Amniotic epithelial cell (primary cell): ENCODE results near the gene PLPPR3.

Experiments used
- DNase-seq: peaks from one replicate; pipeline ENCODE4 v3.0.0-alpha.2; 2010; ENCODE audit warnings: low read depth

PLPPR3 gene, protein sequence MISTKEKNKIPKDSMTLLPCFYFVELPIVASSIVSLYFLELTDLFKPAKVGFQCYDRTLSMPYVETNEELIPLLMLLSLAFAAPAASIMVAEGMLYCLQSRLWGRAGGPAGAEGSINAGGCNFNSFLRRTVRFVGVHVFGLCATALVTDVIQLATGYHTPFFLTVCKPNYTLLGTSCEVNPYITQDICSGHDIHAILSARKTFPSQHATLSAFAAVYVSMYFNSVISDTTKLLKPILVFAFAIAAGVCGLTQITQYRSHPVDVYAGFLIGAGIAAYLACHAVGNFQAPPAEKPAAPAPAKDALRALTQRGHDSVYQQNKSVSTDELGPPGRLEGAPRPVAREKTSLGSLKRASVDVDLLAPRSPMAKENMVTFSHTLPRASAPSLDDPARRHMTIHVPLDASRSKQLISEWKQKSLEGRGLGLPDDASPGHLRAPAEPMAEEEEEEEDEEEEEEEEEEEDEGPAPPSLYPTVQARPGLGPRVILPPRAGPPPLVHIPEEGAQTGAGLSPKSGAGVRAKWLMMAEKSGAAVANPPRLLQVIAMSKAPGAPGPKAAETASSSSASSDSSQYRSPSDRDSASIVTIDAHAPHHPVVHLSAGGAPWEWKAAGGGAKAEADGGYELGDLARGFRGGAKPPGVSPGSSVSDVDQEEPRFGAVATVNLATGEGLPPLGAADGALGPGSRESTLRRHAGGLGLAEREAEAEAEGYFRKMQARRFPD

DNA sequence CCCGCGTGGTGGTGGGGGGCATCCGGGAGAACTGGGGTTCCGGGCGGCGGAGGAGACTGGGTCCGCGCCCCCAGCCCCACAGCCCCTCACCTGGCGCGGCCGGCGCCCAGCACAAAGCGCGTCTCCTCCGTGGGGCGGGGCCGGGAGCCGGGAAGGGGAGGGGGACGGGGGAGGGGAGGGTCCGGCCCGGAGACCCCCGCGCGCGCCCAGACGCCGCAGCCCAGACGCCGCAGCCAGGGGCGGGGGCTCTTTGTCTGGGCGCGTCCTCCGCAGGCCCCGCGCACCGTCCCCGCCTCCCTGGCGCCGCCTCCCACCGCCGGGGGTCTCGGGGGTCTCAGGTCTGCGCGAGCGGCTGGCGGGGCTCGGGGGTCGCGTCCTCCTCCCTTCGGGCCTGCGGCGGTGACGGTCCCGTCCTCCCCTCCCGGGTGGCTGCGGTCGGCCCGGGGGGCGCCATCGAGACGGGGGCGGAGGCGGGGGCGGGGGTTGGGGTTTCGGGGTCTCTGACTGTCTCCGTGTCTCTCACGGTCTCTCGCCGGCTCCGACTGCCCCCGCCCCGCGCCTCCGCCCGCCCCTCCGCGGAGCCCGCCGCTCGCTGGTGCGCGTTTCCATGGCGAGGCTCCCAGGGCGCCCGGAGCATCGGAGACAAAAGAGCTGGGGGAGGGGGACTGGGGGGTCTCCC is at the start of gene PLPPR3:
TSS of gene PLPPR3 (minus strand) at position 131 of the 679 bp plus-strand sequence. CDS start 396 bp downstream, outside the sequence.
- no peak for DNase-seq

DNA sequence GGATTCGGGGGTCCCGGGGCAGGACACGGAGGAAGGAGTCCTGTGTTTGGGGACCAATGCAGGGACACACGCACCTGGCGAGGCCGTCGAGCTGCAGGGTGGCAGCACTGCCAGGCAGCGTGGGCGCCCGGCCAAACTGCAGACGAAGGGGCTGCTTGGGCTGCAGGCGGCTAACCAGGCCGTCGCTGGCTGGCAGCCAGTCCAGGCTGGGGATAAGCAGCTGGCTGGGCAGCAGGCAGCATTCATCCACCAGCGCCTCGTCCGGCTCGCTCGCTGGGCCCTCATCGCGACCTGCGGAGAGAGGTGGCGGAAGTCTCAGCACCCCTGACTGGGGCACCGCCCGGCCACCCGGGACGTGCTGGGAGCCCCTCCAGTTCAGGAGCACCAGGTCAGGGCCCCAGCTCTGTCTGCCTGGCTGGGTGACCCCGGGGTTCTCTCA is 49.2 kb upstream of the PLPPR3 start:
- DNase-seq = no peak

DNA sequence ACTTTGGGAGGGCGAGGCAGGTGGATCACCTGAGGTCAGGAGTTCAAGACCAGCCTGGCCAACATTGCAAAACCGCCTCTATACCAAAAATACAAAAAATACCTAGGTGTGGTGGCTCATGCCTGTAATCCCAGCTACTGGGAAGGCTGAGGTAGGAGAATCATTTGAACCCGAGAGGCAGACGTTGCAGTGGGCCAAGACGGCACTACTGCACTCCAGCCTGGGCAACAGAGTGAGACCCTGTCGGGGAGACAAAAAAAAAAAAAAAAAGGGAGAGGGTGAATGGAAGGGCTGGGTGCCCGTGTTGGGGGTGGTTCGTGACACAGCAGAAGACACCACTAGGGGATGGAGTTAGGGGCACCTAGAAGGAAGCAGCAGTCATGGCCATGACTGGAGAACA is 48.6 kb upstream of the PLPPR3 start:
- no peak for DNase-seq

DNA sequence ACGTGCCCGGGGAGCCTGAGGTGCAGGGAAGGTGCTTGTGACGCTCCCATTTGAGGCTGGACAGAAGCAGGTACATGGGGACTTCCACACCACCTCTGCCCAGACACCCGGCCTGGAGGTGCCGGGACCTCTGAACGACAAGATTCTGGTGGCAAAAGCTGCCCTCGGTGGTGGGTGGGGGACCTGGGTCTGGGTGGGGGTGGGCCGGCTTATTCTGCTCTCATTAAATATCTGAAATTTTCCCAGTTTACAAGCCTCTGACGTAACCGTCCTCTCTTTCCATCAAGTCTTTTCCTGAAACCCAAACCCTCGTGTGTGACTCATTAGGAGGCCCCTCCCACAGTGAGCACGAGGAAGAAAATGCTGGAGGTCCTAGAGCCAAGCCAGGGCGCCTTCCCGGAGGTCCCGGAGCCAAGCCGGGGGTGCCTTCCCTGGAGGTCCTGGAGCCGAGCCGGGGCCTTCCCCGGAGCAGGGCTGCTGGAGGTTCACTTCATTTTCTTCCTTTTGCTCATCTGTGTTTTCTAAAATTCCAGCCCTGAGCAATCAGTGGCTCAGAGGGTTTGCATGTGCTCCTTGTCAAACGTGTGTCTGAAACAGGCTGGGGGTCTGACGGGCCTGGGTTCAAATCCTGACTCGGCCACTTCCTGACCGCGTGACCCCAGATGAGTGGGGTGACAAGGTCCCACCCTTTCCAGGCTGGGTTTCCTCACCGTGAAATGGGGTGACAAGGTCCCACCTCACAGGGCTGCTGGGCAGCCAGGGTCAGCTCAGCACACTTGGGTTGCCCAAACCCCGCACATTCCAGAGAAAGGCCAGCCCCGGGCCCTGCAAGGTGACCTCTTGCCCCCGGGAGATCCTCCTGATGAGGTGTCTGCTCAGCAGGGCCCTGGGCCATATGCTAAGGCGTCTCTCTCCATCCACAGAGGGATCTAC is 47.8 kb upstream of the PLPPR3 start:
- peak; percentile 90 for DNase-seq

DNA sequence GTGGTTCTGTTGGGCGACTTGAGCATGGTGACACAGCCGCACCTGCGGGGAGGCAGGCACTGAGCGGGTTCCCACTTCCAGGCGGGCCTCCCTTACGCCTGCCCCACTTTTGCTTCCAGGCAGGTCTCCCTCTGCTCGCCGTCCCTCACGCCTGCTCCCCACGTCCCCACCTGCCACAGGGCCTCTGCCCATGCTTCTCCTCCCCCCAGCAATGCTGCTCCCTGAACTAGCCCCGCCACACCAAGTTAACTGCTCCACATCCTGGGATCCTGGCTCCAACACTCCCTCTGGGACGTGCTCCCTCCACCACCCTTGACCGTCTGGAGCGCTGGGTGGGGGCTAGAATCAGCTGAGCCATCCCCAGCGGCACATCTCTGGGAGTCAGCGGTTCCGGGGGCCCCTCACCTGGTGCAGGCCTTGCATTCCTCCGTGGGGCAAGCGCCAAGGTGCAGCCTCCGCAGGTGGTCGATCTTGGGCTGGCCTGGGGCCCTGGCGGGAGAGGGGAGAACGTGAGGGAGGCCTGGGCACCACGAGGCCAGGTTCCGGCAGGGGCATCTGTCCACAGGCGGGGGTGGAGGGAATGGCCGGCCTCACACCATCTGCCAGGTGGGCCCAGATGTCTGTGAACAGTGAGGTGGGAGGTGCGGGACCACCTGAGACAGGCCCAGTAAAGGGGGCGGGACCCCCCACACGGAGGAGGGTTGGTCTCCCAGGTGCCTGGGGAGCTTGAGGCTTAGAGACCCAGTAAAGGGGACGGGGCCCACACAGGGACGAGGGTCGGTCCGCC is 46.9 kb upstream of the PLPPR3 start:
- DNase-seq = no peak

DNA sequence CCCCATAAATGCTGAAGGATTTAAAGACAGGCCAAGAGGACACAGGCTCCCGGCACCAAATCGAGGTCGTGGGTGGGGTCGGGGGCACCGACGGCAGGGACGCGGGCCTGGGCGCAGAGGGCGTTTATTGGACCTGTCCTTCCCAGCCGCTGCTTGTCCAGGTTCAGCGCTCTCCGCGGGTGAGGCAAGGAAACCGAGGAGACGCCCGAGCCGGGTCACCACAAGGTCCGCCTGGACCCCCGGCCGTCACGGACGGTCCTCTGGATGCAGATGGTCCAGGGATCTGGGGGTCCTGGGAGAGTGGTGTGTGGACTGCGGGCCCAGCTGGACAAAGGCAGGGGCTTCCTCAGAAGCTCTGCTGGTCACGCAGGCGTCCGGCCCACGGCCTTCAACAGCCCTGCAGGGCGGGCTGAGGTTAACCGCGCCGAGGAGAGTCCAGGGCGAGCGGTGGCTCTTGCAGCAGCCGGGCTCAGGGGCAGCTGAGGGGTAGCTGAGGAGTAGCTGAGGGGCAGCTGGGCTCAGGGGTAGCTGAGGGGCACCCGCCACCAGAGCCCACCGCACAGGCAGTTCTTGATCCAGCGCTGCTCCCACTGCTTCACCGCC is 46.2 kb upstream of the PLPPR3 start:
- no peak for DNase-seq

DNA sequence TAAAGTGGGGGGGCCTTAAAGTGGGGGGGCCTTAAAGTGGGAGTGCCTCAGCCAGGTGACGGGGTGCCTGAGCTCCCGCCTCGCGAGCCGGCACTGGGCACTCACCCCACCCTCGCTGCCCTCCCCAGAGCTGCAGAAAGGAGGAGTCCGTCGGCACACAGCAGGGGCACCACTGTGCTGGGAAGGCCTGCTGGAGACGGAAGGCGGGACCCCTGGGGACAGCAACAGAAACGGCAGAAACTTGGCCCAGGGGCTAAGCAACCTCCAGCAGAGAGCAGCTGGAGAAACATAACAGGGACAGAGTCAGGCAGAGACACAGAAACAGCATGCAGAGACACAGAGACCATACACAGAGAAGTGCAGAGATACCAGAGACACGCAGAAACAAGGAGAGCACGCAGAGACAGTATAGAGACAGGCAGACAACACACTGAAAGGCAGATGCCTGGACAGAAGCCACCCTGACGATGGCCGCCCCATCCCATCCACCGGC is 45.6 kb upstream of the PLPPR3 start:
- no peak for DNase-seq

DNA sequence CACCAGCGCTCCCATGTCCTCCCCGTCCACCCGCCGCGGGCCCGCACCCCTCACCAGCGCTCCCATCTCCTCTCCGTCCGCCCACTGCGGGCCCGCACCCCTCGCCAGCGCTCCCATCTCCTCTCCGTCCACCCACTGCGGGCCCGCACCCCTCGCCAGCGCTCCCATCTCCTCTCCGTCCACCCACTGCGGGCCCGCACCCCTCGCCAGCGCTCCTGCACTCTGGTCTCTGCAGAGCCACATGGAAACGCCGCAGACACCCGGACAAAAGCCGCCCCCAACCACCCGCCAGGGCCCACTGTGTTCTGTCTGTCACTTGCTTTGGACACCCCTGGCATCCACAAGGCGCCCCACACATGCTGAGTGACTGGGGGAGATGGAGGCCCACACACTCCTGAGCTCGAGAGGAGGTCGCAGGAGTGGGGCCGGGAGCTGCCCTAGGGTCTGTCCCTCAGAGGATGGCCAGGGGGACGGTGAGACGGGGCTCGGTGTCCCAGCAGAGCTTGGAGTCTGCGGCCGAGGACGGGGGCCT is 45.1 kb upstream of the PLPPR3 start:
- DNase-seq = no peak

DNA sequence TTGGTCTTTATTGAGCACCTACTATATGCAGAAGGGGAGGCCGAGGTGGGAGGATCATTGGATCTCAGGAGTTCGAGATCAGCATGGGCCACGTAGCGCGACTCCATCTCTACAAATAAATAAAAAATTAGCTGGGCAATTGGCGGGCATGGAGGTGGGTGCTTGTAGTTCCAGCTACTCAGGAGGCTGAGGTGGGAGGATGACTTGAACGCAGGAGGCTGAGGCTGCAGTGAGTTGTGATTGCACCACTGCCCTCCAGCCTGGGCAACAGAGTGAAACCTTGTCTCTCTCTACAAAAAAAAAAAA is 41.5 kb upstream of the PLPPR3 start:
- no peak for DNase-seq

DNA sequence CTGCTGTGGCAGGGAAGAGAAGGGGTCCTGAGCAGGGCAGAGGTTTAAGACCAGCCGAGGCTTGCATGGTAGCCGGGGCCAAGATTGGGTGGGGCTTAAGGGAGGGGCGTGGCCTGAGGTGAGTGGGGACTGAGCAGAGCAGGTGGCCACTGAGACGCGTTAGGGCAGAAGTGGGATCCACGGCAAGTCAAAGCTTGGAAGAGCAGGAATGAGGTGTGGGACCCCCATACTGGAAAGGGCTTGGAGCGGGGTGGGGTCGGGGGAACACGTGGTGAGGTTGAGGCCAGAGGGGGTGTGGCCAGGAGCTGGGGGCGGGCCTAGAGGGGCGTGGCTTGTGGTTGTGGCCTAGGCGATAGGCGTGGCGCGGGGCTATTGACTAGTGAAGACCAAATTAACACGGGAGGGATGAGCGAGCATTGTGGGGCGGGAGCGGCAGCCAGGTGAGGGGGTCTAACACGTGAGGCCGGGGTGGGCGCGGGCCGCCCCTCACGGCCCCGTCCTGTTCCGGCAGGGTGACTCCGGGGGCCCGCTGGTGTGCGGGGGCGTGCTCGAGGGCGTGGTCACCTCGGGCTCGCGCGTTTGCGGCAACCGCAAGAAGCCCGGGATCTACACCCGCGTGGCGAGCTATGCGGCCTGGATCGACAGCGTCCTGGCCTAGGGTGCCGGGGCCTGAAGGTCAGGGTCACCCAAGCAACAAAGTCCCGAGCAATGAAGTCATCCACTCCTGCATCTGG is 41.0 kb upstream of the PLPPR3 start:
- DNase-seq = no peak

DNA sequence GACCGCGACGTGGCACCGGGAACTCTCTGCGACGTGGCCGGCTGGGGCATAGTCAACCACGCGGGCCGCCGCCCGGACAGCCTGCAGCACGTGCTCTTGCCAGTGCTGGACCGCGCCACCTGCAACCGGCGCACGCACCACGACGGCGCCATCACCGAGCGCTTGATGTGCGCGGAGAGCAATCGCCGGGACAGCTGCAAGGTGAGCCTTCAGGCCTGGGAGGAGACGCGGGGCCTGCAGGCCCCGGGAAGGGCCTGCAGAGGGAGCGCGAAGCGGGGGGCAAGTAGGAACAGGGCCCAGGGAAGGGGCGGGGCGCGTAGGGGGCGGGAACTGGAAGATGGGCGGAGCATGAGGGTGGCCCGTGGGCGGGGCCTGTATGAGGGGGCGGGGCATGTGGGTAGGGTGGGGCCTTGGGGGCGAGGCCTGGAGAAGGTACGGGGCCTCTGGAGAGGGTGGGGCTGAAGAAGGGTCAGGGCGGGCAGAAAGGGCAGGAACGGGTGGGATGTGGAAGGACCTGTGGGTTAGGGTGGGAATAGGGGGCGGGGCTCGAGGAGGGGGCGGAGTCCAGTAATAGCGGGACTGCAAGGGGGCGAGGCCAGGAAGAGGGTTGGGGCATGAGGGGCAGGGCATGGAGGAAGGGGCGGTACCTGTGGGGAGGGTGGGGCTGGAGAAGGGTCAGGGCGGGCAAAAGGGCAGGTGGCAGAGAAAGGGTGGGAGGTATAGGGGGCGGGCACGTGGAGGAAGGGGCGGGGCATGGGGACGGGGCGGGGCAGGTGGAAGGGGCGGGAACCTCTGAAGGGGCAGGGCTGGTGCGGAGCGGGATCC is 40.2 kb upstream of the PLPPR3 start:
- no peak for DNase-seq

DNA sequence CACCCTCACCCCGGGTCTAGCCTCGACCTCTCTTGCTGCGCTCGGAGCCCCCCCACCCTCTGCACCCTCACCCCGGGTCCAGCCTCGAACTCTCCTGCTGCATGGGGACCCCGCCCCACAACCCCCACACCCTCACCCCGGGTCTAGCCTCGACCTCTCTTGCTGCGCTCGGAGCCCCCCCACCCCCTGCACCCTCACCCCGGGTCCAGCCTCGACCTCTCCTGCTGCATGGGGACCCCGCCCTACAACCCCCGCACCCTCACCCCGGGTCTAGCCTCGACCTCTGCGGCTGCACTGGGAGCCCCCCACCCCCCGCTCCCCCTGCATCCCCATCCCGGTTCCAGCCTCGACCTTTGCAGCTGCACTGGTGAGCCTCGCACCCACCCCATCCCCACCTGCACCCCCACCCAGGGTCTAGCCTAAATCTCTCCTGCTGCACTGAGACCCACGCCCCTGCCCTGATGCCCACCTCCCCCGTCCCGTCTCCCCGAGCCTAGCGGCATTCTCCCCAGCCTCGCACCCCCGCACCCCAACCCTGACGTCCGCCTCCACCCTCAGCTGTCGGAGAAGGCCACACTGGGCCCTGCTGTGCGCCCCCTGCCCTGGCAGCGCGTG is 39.5 kb upstream of the PLPPR3 start:
- no peak for DNase-seq

DNA sequence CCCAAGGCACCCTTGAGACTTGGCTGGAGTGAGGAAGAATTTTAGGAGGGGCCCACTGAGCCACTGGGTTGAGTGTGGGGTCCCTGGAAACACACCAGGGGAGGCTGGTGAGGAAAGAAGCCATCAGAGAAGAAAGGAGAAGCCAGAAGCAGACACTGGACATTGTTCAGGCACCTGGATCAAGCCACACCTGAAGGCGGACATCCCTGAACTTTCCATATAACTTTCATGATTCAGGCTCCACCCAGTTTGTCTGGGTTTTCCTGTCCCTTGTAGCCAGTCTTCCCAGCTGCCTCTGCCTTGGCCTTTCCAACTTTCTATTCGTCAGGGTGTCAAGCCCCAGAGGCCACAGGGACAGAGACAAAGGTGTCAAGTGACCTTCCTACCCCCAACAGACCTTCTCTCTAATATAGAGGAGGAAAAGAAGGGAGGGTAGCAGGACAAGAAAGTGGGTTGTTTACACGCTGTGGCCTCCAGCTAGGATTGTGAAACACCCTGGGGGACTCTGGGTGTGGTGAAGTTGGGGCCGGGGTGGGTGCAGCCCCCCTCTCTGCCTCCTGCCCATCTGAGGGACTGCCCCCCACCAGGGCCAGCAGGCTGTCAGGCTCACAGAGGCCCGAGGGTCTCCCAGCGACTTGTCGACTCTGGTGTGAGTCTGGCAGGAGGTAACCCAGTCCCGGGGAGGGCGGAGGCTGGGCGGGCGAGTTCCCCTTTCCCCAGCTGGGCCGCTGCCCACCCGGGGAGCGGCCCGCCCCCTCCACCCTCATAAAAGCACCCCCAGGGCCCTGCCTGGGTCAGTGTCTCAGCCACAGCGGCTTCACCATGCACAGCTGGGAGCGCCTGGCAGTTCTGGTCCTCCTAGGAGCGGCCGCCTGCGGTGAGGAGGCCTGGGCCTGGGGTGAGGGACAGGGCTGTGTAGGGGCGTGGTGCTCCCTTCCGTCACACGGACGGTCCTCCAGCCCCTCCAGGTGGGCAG is 37.4 kb upstream of the PLPPR3 start, which contains the start of gene CFD:
TSS of gene CFD (plus strand) at position 797 of the 976 bp plus-strand sequence. CDS start at position 823, 26 bp downstream.
- DNase-seq = no peak

DNA sequence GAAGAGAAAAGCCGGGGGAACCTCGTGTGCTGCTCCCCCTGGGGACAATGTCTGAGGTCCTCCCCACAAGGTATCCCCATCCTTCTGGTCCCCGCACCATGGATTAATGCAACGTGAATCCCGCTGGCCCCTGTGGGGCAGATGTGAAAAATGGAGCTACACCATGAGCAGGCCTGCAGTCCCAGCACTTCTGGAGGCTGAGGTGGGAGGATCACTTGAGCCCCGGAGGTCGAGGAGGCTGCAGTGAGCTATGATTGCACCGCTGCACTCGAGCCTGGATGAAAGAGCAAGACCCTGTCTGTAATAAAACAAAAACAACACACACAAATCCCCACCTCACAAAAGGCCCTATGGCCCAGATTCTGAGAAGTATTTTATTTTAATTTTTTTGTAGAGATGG is 36.5 kb upstream of the PLPPR3 start:
- no peak for DNase-seq

DNA sequence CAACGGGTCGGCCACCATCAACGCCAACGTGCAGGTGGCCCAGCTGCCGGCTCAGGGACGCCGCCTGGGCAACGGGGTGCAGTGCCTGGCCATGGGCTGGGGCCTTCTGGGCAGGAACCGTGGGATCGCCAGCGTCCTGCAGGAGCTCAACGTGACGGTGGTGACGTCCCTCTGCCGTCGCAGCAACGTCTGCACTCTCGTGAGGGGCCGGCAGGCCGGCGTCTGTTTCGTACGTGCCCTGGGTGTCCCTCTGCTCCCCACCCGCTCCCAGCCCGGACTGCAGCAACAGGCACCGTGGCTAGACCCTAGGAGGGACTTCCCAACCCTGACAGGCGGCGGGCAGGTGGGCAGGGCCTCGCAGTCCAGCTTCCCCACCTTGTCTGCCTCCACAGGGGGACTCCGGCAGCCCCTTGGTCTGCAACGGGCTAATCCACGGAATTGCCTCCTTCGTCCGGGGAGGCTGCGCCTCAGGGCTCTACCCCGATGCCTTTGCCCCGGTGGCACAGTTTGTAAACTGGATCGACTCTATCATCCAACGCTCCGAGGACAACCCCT is 33.9 kb upstream of the PLPPR3 start:
- DNase-seq = no peak

DNA sequence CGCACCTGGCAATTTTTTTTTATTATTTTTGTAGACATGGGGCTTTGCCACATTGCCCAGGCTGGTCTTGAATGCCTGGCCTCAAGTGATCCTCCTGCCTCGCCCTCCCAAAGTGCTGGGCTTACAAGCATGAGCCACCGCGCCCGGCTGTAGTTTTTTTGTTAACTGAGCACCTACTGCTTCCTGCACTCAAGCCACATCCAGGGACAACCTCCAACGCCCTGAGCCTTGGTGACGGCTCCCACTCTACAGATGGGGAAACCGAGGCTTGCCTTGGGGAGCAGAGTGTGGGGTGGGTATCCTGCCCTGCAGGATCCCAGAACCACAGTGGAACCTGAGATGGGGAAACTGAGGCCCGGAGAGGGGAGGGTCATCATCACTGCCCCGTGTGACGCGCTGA is 33.4 kb upstream of the PLPPR3 start:
- DNase-seq = no peak

DNA sequence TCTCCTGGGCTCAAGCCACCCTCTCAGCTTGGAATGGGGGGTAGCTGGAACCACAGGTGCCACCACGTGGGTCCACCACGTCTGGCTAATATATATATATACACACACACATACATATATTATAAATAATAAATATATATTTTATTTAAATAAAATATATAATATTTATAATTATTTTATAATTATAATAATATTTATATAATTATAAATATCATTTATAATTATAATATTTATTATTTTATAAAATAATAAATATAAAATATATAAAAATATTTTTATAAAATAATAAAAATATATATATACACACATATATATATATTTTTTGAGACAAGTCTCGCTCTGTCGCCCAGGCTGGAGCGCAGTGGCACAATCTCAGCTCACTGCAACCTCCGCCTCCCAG is 32.8 kb upstream of the PLPPR3 start:
- DNase-seq = no peak
